HuH-7 (cell line): ENCODE data around the gene SMIM9.

Experiments
- DNase-seq: peaks from one replicate; pipeline ENCODE4 v3.0.0; 2011; ENCODE audit warnings: low spot score

The SMIM9 gene

DNA sequence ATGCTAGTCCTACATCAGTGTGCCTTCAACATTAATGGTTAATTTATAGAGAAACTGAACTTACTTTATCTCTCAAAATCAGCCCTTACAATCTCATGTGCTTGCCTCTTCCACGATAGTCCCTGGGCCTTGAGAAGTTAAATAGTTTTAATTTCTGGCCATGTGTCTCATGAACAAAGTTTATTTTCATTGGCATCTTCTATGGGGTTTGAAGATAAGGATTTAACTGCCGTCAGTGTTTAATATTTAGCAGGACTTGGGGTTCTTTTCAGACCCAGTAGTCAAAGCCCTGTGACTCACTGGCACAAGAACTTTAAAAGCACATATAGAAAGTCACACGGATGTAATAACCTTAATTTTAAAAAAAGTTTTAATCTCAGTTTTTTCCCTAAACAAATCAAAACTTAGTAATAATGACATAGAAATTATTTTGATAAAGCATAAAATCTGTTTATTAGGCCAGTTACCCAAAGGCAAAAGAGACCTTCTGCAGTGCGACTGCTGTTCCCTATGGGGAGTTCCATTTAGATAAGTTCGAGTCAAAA, 19.1 kb downstream of the SMIM9 start:
- DNase-seq: no peak

GRCh38 chrX:154813801-154814200, 20.7 kb downstream of the SMIM9 start:
- DNase-seq: no peak

- DNase-seq: no peak
Observed at GRCh38 chrX:154812341-154813101, 21.9 kb downstream of the SMIM9 start.

DNA sequence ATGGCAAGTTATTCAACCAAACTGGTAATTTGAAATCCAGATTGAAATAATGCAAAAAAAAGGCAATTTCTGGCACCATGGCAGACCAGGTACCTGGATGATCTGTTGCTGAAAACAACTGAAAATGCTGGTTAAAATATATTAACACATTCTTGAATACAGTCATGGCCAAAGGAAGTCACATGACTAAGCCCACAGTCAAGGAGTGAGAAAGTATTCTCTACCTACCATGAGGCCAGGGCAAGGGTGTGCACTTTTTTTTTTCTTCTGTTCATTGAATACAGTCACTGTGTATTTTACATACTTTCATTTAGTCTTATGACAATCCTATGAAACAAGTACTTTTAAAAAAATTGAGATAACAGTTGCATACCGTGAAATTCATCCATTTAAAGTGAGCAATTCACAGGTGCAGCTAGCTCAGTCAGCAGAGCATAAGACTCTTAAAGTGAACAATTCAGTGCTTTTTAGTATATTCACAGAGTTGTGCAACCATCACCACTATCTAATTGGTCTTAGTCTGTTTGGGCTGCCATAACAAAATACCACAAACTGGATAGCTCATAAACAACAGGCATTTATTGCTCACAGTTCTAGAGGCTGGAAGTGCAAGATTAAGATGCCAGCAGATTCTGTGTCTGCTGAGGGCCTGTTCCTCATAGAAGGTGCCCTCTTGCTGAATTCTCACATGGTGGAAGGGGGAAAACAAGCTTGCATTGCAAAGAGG, 24.4 kb downstream of the SMIM9 start:
- no peak for DNase-seq

DNA sequence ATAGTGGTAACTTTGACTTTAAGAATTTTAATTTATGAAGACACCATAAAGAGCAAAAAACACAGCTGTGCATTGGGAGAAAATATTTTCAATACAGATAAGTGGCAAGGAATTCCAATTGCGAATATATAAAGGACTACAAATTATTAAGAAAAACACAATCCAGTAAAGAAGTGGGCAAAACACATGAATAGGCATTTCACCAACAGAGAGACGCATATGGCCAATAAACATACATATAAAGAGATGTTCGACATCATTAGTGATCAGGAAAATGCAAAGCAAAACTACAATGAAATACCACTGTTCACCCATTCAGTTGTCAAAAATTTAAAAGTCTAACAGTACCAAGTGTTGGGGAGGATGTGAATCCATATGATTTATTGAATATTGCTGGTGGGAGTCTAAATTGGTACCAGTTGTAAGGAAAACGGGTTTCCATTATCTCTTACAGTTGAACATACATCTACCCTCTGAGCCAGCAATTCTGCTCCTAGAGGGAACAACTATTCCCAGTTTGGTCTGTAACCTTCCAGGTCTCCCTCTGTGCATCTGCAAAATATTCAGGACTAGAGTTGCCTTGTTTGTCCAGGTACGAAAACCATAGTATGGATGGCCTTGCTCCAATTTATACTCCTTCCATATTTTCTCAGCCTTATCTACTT, 27.5 kb downstream of the SMIM9 start:
- DNase-seq: no peak

- DNase-seq: no peak
Observed at GRCh38 chrX:154805696-154806091, 28.8 kb downstream of the SMIM9 start.

DNA sequence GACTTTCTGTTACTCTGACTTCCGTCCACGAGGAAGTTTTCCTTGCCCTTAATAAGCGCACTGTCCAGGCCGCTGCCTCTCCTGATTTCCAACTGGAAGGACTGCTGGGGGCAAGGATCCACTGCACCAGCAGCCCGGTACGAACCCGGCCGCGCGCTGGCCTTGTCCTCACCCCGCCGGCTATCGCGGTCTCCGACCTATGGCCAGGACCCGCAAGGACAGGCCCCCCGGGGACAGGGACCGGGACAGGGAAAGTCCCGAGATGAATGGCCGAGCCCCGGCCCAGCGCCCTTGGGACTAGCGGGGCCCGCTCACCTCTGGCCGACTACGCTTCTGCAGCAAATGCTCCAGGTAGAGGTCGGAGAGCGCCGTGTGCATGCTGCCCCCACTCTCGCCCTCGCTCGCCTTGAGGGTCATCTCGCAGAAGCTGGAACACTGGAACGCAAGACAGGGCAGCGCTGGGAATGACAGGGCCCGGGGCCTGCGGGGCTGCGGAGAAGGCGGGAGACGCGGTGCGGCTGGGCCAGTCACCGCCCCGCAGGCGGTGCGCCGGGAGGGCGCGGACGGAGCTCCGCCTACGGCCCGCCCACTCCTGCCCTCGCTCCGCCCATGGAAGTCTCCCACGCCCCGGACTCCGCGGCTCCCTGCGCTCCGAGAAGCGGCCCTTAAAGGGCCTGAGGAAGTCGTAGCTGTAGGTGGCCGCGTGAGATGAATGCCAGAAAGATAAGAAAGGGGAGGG, 29.3 kb downstream of the SMIM9 start, which contains the start of gene MPP1:
MPP1 (minus strand) TSS at position 529 of the 739 bp plus-strand sequence; CDS start at position 417, 112 bp downstream.
- peak; percentile 73 for DNase-seq

- no peak for DNase-seq
Observed at GRCh38 chrX:154804261-154804956, 30.1 kb downstream of the SMIM9 start.

DNA sequence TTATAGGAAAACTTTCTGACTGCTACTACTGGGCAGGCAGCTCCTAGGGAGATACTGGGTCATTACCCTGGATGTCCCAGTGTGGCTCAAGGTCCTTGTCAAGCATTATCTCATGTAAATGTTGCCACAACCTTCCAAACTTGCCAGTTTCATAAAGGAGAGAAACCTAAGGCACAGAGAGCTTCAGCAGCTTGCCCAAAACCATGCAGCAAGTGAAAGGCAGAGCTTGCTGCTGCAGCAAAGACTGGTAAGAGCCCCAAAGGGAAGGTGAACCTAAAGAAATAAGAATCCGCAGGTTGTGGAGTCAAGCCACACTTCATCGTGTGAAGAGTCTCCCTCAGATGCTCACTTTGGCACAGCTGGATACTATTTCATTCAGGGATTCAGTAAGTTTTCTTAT, 31.5 kb downstream of the SMIM9 start:
- no peak for DNase-seq

DNA sequence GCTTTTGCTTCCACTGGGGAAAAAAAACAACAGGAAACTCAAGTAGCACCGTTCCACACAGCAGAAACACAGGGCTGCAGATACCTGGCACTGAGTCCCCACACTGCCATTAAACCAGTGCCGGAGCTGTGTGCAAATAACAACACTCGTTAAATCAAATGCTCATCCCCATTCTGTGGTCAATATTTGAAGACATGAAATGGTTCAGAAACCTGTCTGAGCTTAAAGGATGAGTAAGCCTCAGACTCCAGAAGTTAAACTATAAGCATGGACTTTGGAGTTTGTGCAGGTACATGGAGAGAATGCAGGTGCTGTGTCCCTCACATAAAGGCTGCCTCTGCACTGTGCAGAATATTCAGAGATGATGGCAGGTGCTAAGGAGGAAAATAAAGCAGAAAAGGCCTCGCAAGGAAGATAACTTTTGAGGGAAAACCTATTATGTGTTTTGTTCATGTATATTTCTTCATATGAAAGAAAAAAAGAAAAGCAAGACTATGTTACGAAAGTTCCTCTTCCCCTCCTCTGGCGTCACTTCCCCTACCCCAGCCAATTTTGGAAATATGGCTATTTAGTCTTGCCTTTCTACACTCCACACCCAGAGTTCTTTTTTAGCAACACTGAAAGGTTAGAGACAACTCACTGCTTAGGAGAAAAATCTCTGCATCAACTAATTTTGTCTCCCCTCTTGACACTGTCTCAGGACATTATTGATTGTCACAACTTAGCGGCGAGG, 33.8 kb downstream of the SMIM9 start:
- DNase-seq: no peak

DNA sequence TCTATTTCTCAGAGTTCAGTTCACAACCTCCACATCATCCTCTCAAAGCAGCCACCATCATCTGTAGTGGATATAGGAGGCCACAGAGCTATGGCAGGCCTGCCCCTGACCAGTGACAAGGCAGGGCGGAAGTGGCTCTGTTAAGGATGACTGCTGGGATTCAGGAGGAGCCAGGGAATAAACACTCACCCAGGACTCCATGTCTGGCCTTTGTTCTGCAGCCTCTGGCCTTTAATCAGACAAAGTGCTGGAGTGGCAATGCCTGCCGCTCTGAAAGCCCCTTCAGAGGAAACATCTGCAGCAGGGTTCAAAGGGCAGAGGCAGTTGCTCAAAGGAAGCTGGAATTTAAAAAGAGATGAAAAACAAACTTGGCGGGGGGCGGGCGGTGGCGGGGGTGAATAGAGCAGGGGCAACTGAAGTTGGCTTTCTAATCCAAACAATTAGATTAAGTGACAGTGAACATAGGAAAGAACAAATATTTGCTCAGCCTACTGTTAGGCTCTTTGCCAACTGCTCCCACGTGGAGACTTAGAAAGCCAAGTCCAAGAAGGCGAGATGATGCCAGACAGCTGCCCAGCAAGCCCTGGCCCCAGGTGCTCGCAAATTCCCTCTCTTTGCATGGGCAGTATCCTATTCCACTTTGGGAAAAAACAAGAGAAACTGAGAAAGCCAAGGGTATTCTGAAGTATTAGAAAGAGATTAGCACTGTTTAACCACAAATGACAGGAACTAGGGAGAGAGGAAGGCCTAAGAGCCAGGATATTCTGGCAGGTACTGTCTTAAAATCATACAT, 34.7 kb downstream of the SMIM9 start:
- DNase-seq: no peak

- no peak for DNase-seq
Observed at GRCh38 chrX:154797006-154797405, 37.5 kb downstream of the SMIM9 start.

DNA sequence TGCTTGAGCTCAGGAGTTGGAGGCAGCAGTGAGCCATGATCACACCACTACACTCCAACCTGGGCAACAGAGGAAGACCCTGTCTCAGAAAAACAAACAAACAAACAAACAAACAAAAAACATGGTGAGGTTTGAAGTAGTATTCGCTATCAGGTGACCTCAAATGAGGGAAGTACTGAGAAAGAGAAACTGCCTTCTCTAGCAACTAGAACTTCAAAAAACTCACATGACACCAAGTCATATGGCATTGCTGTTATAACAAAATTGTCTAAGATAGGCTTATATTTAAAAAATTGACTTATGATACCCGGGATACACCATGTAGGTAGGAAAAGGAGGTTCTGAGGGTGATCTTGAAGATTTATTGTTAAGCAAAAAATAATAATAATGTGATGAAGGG, 39.4 kb downstream of the SMIM9 start:
- DNase-seq: no peak

GRCh38 chrX:154793084-154793795, 41.2 kb downstream of the SMIM9 start:
- no peak for DNase-seq

DNA sequence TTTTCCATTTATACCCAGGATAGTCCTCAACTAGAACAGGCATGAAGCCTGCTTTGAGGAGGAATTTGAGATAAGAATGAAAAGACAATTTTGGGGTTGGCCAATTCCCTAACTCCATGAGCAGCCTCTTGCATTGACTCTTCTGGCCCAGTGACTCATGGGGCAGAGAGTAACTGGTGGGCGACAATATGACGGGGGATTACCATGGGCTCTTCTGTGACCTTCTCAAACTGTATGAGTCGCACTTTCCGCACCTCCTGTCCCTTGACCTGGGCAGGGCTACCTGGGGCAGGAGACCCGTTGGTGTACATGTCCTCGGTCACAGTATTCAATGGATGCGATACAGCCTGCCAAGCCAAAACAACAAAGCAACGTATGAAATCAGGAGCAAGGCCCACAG, 42.5 kb downstream of the SMIM9 start:
- no peak for DNase-seq

DNA sequence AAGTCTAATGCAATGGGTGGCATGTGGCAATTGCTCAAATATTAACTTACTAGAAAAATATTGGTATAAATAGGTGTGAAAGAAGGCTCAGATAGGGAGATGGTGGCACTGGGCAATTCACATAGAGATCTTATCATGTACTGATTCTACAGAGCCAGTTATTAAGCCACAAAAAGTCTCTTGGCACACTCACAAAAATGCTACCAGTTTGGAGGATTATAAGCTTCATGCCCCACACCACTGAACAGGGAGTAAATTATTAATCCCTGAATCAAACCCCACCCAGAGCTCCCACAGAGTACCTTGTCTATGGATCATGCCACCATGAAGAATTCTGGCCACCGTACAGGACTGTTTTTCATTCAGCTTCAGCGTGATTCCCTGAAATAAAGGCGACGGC, 43.0 kb downstream of the SMIM9 start:
- no peak for DNase-seq

DNA sequence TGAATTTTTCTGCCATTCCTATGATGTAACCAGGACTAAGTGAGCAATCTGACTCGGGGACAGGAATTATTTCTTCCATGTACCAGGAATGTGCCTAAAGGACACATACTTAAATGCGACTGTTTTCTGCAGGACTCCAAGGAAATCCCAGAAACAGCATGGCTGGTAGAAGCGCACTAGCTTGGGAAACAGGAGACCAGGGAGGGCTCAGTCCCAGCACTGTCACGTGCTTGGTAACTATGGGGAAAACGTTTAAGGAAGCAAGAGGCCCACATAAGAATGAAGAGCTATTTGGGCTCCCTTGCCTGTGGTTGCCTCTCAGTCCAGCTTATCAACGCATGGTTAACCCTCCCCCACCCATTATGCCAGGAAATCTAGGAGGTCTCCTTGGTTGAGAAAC, 48.7 kb downstream of the SMIM9 start:
- no peak for DNase-seq

- DNase-seq: no peak
Observed at GRCh38 chrX:154784149-154784995, 50.1 kb downstream of the SMIM9 start.
